ENCODE results near the gene ANKRD29. TPM values are rescaled to one million over a fixed set of nuclear protein-coding genes. Genes with fewer than 3 reads are reported as not detected.

ANKRD29 gene
- total and polyA plus RNA-seq, 3 donors from 2014 or later, result 9.1 to 23.5 (median 17.5) TPM

GRCh38 chr18:23551978-23552377 is 110.7 kb downstream of the ANKRD29 start:
- no peaks in the 10 kb centered on the region for H3K9me3 ChIP-seq
- whole genome bisulfite sequencing, 2 donors, result 75 to 92% methylated on average over 3 of the region's 3 CpGs
- H3K36me3 ChIP-seq (ENCODE audit: low read depth, missing control alignments), result no peaks in the 10 kb centered on the region
- H3K27me3 ChIP-seq, result no peaks in the 10 kb centered on the region
- H3K4me3 ChIP-seq, result no peak overlapping the region
- H3K4me1 ChIP-seq, result no peaks in the 10 kb centered on the region
- no peak for DNase-seq
- no peak for TF ChIP-seq CTCF (IDR thresholded peaks at IDR 0.05)
- H3K27ac ChIP-seq, result no peak overlapping the region
- intact Hi-C loops (cut with DNase I; ENCODE audit: low total_unique reads), result no loop called here

GRCh38 chr18:23550898-23551297 is 111.8 kb downstream of the ANKRD29 start:
- Histone ChIP-seq H3K4me1 (no peaks in the 10 kb centered on the region), H3K27ac (no peak overlapping the region), H3K36me3 (ENCODE audit: low read depth, missing control alignments) (no peaks in the 10 kb centered on the region), H3K9me3 (no peaks in the 10 kb centered on the region), H3K27me3 (no peaks in the 10 kb centered on the region), H3K4me3 (no peak overlapping the region)
- intact Hi-C loops (cut with DNase I; ENCODE audit: low total_unique reads), result no loop called here
- TF ChIP-seq CTCF (IDR thresholded peaks at IDR 0.05) (no peak), POLR2A (IDR thresholded peaks at IDR 0.05) (no peak)
- DNase-seq, result no peak

Small RNA genes lying within 50 kb of the gene (small RNA-seq; reads per million reads assigned to genes)
- gene RF00019, result 0 reads per million in 2 donors

Other genes with a start within 250 kb of the ANKRD29 start
- gene RIOK3, start 209.6 kb downstream of the ANKRD29 start, total RNA-seq, result 10 to 100 TPM; 41.7 to 68.7 TPM
- gene RIOK3, start 209.6 kb downstream of the ANKRD29 start, polyA plus RNA-seq (ENCODE audit: insufficient read depth, low read depth, low replicate concordance), result 76.8 TPM
- gene RMC1, start 159.4 kb downstream of the ANKRD29 start, total RNA-seq, result 10 to 100 TPM; 33.5 to 44.2 TPM
- 51.5 TPM for gene RMC1, start 159.4 kb downstream of the ANKRD29 start, polyA plus RNA-seq (ENCODE audit: insufficient read depth, low read depth, low replicate concordance)
- 10 to 100 TPM; 66.8 to 83.2 TPM for gene NPC1, start 76.4 kb downstream of the ANKRD29 start, total RNA-seq
- gene NPC1, start 76.4 kb downstream of the ANKRD29 start, polyA plus RNA-seq (ENCODE audit: insufficient read depth, low read depth, low replicate concordance), result 36.8 TPM
- gene LAMA3, start 26.5 kb upstream of the ANKRD29 start, total RNA-seq, result 10 to 100 TPM; 14.1 to 22.1 TPM
- gene LAMA3, start 26.5 kb upstream of the ANKRD29 start, polyA plus RNA-seq (ENCODE audit: insufficient read depth, low read depth, low replicate concordance), result 11.9 TPM

Data from testis (tissue), 3 donors.